Esophagus muscularis mucosa (tissue), 4 donors: ENCODE results near the gene CLDN22. TPM values are rescaled to one million over a fixed set of nuclear protein-coding genes. Genes with fewer than 3 reads are reported as not detected.

ENCODE experiments used
- DNase-seq: peaks from one replicate; pipeline ENCODE4 v3.0.0-alpha.2; 2017; ENCODE audit errors: extremely low spot score
- H3K27ac ChIP-seq, 4 donors: fragments of 200-600 bp; sonication (generic); replicated peaks in 1 of 4; 1 replicate in 3 of 4; 2 replicates in 1 of 4; pipeline ENCODE4 v1.5.1; 2016 to 2019; ENCODE audit warnings: mild to moderate bottlenecking in 1 of 4
- H3K27me3 ChIP-seq, 4 donors: fragments of 200-600 bp; sonication (generic); one replicate each; pipeline versions ENCODE4 v1.5.1 to v1.6.0; 2016 to 2019
- H3K36me3 ChIP-seq, 4 donors: fragments of 200-600 bp; sonication (generic); one replicate each; pipeline ENCODE4 v1.5.1; 2016 to 2019
- H3K4me1 ChIP-seq, 4 donors: fragments of 200-600 bp; sonication (generic); one replicate each; pipeline ENCODE4 v1.5.1; 2016 to 2019
- H3K4me3 ChIP-seq, 4 donors: fragments of 200-600 bp; sonication (generic); 1 replicate in 2 of 4; 2 replicates in 2 of 4; pipeline ENCODE4 v1.5.1; 2016 to 2019; ENCODE audit warnings: mild to moderate bottlenecking in 4 of 4, moderate library complexity in 1 of 4
- H3K9me3 ChIP-seq, 4 donors: fragments of 200-600 bp; sonication (generic); 1 replicate in 3 of 4; 2 replicates in 1 of 4; pipeline ENCODE4 v1.5.1; 2016 to 2019
- CTCF ChIP-seq, 3 experiments: fragments of 200-600 bp in 2 of 3; fragments of 450-650 bp in 1 of 3; sonication (generic) in 2 of 3; IDR thresholded peaks; one replicate each; pipeline ENCODE4 v1.5.1; 2017 to 2019; ENCODE audit warnings: antibody characterized with exemption in 3 of 3, mild to moderate bottlenecking in 2 of 3, moderate library complexity in 1 of 3
- EP300 ChIP-seq: sonication (generic); formaldehyde crosslinking; IDR thresholded peaks from one replicate; pipeline ENCODE4 v1.6.1; 2017; ENCODE audit warnings: antibody characterized with exemption
- POLR2A ChIP-seq: fragments of 450-650 bp; IDR thresholded peaks from one replicate; pipeline ENCODE4 v1.6.1; 2017; ENCODE audit warnings: antibody characterized with exemption, moderate library complexity, mild to moderate bottlenecking, low read depth
- POLR2AphosphoS5 ChIP-seq, 2 donors: sonication (generic); formaldehyde crosslinking; IDR thresholded peaks; one replicate each; pipeline ENCODE4 v1.6.1; 2017; ENCODE audit warnings: antibody characterized with exemption in 2 of 2
- WGBS: methylation state at CpG from one replicate; pipeline ENCODE4 v1.1.5; 2018; 5-methylcytosine and 5-hydroxymethylcytosine counted together
- intact Hi-C: fragments of 100-400 bp; cut with DNase I; formaldehyde crosslinking; loops from one replicate; pipeline ENCODE4 v1.15.1; 2023
- total RNA-seq, 4 donors: library from RNA; depleted of rRNA; stranded (reverse); fragments of >200 nt; gene quantifications; one replicate each; pipeline versions ENCODE4 v1.1.0 to v1.2.1, GENCODE V29; 2016

The CLDN22 gene
- total RNA-seq, 4 donors from 2014 or later = not detected

GRCh38 chr4:183356931-183357675, 37.0 kb upstream of the CLDN22 start:
- WGBS = 87% methylated on average over 16 of the region's 20 CpGs
- no peaks in the 10 kb centered on the region for H3K36me3 ChIP-seq
- H3K4me3 ChIP-seq = no peak overlapping the region
- intact Hi-C loops = no loop called here
- TF ChIP-seq EP300 (no peak), POLR2A (no peak), CTCF (IDR thresholded peaks at IDR 0.05) (no peak), POLR2AphosphoS5 (IDR thresholded peaks at IDR 0.05) (no peak)
- no peak overlapping the region for H3K27ac ChIP-seq
- DNase-seq = no peak
- H3K9me3 ChIP-seq = peaks cover 0 to 4% (median 0%) of the 10 kb centered on the region in 4 donors
- no peaks in the 10 kb centered on the region for H3K4me1 ChIP-seq
- peaks cover 0 to 21% (median 0%) of the 10 kb centered on the region in 4 donors for H3K27me3 ChIP-seq

GRCh38 chr4:183356173-183356830, 36.2 kb upstream of the CLDN22 start:
- H3K27me3 ChIP-seq = peaks cover 0 to 24% (median 0%) of the 10 kb centered on the region in 4 donors
- H3K4me3 ChIP-seq = no peak overlapping the region
- H3K9me3 ChIP-seq = peaks cover 0 to 2% (median 0%) of the 10 kb centered on the region in 4 donors
- TF ChIP-seq CTCF (IDR thresholded peaks at IDR 0.05) = no peak
- TF ChIP-seq POLR2A = no peak
- no peak for TF ChIP-seq EP300
- TF ChIP-seq POLR2AphosphoS5 (IDR thresholded peaks at IDR 0.05) = no peak
- DNase-seq = no peak
- intact Hi-C loops = no loop called here
- WGBS = 82% methylated on average over 20 of the region's 20 CpGs
- H3K36me3 ChIP-seq = no peaks in the 10 kb centered on the region
- no peak overlapping the region for H3K27ac ChIP-seq
- no peaks in the 10 kb centered on the region for H3K4me1 ChIP-seq

- WGBS = 73% methylated on average over 4 of the region's 4 CpGs
- TF ChIP-seq POLR2A = no peak
- TF ChIP-seq POLR2AphosphoS5 (IDR thresholded peaks at IDR 0.05) = no peak
- no peak for TF ChIP-seq EP300
- TF ChIP-seq CTCF (IDR thresholded peaks at IDR 0.05) = no peak
These were observed 35.3 kb upstream of the CLDN22 start for GRCh38 chr4:183355405-183355804.

GRCh38 chr4:183354219-183354618, 34.1 kb upstream of the CLDN22 start:
- Histone ChIP-seq H3K27ac (no peak overlapping the region), H3K27me3 (peaks cover 0 to 35% (median 0%) of the 10 kb centered on the region in 4 donors), H3K4me3 (no peak overlapping the region), H3K36me3 (no peaks in the 10 kb centered on the region), H3K9me3 (no peaks in the 10 kb centered on the region), H3K4me1 (no peaks in the 10 kb centered on the region)
- intact Hi-C loops = no loop called here
- WGBS = 71% methylated on average over 9 of the region's 9 CpGs
- TF ChIP-seq POLR2AphosphoS5 (IDR thresholded peaks at IDR 0.05) = no peak
- no peak for TF ChIP-seq POLR2A
- TF ChIP-seq EP300 = no peak
- TF ChIP-seq CTCF (IDR thresholded peaks at IDR 0.05) = no peak
- no peak for DNase-seq

More at GRCh38 chr4:183355405-183355804, 35.3 kb upstream of the CLDN22 start:
- no peaks in the 10 kb centered on the region for H3K4me1 ChIP-seq
- intact Hi-C loops = no loop called here
- H3K4me3 ChIP-seq = no peak overlapping the region
- no peaks in the 10 kb centered on the region for H3K9me3 ChIP-seq
- H3K27ac ChIP-seq = no peak overlapping the region
- peaks cover 0 to 32% (median 0%) of the 10 kb centered on the region in 4 donors for H3K27me3 ChIP-seq
- DNase-seq = no peak
- no peaks in the 10 kb centered on the region for H3K36me3 ChIP-seq
